ENCODE measurements around the gene BDKRB2.
A peak's percentile ranks its signal among the peaks of the same experiment; 100 is the strongest.

Gene BDKRB2

DNA sequence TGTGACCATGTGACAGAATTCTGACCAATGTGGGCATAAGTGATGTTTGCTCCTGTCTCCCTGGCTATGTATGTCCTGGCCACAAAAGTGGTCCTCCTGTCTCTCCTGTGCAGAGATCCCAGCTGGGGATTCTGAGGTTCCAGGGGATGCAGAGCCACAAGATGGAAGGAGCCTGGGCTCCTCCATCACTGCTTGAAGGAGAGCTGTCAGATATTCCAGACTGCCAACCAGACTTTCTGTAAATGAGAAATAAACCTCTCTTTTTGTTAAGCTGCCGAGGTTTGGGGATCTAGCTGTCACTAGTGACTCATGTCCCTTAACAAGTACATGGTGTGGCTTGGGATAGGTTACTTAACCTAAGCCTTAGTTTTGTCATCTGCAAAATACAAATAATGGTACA lies 73.3 kb downstream of the BDKRB2 start:
- Histone ChIP-seq H3K27ac (ENCODE audit: low read length) (no peak overlapping the region), H3K9me3 (ENCODE audit: control insufficient read depth in 1 of 2, low read length in 2 of 2) (peaks cover 8 to 14% of the 10 kb centered on the region in 2 donors), H3K36me3 (ENCODE audit: control insufficient read depth in 1 of 2, insufficient read depth in 2 of 2, low read length in 2 of 2) (peaks cover 0 to 7% of the 10 kb centered on the region in 2 donors), H3K27me3 (ENCODE audit: low read depth, low read length) (no peaks in the 10 kb centered on the region), H3K4me1 (ENCODE audit: control insufficient read depth in 1 of 2, insufficient read depth in 2 of 2, low read length in 2 of 2) (peaks cover 0 to 10% of the 10 kb centered on the region in 2 donors), H3K4me3 (ENCODE audit: low read depth in 1 of 2, low read length in 2 of 2) (no peak overlapping the region)

DNA sequence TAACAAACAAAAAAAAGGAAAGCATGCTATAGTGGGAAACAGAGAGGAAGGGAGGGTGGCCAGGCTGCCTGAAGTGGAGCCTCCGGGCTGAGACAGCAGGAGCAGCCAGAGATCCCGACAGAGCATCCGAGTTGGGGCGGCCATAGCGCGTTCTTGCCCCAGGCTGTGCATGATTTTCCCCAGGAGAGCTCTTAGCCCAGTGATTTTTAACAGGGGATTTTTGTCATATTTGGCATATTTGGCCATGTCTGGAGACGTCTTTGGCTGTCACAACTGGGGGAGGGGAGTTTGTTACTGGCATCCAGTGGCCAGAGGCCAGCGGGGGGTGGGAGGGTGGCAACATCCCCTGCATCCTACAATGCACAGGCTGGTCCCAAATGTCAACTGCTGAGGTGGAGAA lies 74.9 kb downstream of the BDKRB2 start:
- H3K27me3 ChIP-seq (ENCODE audit: low read depth, low read length): no peaks in the 10 kb centered on the region
- peaks cover 8 to 14% of the 10 kb centered on the region in 2 donors for H3K9me3 ChIP-seq (ENCODE audit: control insufficient read depth in 1 of 2, low read length in 2 of 2)
- no peak overlapping the region for H3K27ac ChIP-seq (ENCODE audit: low read length)
- peaks cover 0 to 10% of the 10 kb centered on the region in 2 donors for H3K4me1 ChIP-seq (ENCODE audit: control insufficient read depth in 1 of 2, insufficient read depth in 2 of 2, low read length in 2 of 2)
- no peak overlapping the region for H3K4me3 ChIP-seq (ENCODE audit: low read depth in 1 of 2, low read length in 2 of 2)
- H3K36me3 ChIP-seq (ENCODE audit: control insufficient read depth in 1 of 2, insufficient read depth in 2 of 2, low read length in 2 of 2): peaks cover 0 to 15% of the 10 kb centered on the region in 2 donors

DNA sequence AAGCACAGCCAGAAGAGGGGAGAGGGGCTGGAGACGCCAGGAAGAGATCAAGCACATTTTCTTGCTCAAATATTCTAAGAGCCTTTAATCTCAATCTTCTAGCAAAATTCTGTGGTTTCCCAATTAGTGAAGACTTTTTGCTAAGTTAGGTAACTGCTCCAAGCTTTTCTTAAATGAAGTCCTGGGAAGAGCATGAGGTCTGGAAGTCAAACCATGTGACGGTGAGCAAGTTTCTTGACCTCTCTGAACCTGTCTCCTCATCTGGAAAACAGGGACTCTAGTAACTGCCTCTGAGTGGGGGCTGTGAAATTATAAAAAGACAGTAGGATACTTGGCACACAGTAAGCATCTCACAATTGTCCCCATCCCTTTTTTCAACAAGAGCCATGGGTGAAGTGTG lies 75.5 kb downstream of the BDKRB2 start:
- no peak overlapping the region for H3K27ac ChIP-seq (ENCODE audit: low read length)
- no peak overlapping the region for H3K4me3 ChIP-seq (ENCODE audit: low read depth in 1 of 2, low read length in 2 of 2)
- peaks cover 0 to 15% of the 10 kb centered on the region in 2 donors for H3K36me3 ChIP-seq (ENCODE audit: control insufficient read depth in 1 of 2, insufficient read depth in 2 of 2, low read length in 2 of 2)
- H3K9me3 ChIP-seq (ENCODE audit: control insufficient read depth in 1 of 2, low read length in 2 of 2): peaks cover 8 to 14% of the 10 kb centered on the region in 2 donors
- H3K4me1 ChIP-seq (ENCODE audit: control insufficient read depth in 1 of 2, insufficient read depth in 2 of 2, low read length in 2 of 2): peaks cover 0 to 9% of the 10 kb centered on the region in 2 donors
- no peaks in the 10 kb centered on the region for H3K27me3 ChIP-seq (ENCODE audit: low read depth, low read length)

DNA sequence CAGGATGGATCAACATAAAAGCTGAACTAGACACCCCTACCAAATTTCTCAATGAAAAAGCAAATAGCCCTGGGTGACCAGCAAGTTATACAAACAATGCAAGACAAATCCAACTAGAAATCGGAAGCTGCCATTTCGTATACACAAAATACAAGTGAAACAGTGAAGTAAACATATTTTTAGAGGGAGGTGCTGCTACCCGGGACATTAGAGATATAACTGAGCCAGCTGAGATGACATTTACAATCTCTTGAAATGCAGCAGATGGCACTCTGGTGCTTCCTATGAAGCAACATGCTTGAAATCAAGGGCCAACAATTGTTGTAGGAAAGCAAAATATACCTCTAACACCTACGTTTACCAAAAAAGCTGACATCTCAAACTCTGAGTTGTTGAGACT lies 76.8 kb downstream of the BDKRB2 start:
- peaks cover 0 to 21% of the 10 kb centered on the region in 2 donors for H3K36me3 ChIP-seq (ENCODE audit: control insufficient read depth in 1 of 2, insufficient read depth in 2 of 2, low read length in 2 of 2)
- no peak overlapping the region for H3K4me3 ChIP-seq (ENCODE audit: low read depth in 1 of 2, low read length in 2 of 2)
- no peaks in the 10 kb centered on the region for H3K4me1 ChIP-seq (ENCODE audit: control insufficient read depth in 1 of 2, insufficient read depth in 2 of 2, low read length in 2 of 2)
- H3K27me3 ChIP-seq (ENCODE audit: low read depth, low read length): no peaks in the 10 kb centered on the region
- H3K27ac ChIP-seq (ENCODE audit: low read length): no peak overlapping the region
- peaks cover 8 to 14% of the 10 kb centered on the region in 2 donors for H3K9me3 ChIP-seq (ENCODE audit: control insufficient read depth in 1 of 2, low read length in 2 of 2)

DNA sequence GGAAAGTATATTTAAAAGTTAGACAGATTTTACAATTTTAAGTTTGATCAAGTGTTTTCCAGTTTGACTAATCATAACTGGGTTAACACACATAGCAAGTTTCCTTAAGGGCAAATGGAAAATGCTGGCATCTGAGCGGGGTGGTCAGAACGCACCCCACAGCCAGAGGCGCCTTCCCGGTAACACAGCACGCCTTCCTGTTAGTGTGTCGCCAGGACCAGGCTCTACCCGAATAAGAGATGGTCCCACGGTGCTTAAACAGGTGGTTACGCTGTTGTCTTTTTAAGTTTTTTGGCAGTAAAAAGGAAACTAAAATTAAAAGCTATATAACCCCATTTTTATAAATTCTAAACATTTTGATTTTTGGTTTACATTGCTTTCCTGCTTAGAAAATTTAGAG lies 79.4 kb downstream of the BDKRB2 start:
- Histone ChIP-seq H3K4me3 (ENCODE audit: low read depth in 1 of 2, low read length in 2 of 2) (no peak overlapping the region), H3K9me3 (ENCODE audit: control insufficient read depth in 1 of 2, low read length in 2 of 2) (no peaks in the 10 kb centered on the region), H3K36me3 (ENCODE audit: control insufficient read depth in 1 of 2, insufficient read depth in 2 of 2, low read length in 2 of 2) (peaks cover 0 to 28% of the 10 kb centered on the region in 2 donors), H3K4me1 (ENCODE audit: control insufficient read depth in 1 of 2, insufficient read depth in 2 of 2, low read length in 2 of 2) (no peaks in the 10 kb centered on the region), H3K27me3 (ENCODE audit: low read depth, low read length) (no peaks in the 10 kb centered on the region), H3K27ac (ENCODE audit: low read length) (no peak overlapping the region)

DNA sequence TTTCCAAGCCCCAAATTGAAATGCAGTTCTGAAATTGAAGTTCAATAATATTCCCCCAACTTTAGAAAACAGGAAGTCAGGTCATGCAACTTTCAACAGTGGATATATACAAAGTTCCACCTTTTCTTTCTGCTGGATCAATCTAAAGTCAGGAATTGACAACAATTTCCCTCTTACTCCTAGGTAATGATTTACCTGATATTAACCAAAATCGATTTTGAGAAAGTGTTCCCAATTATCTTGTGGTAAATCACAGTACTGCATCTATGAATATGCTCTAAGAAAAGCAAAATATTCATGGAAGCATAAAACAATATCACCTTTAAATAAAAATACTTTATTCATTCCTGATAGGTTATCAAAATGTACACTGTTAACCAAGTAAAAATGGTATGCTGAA lies 79.8 kb downstream of the BDKRB2 start:
- Histone ChIP-seq H3K36me3 (ENCODE audit: control insufficient read depth in 1 of 2, insufficient read depth in 2 of 2, low read length in 2 of 2) (peaks cover 4 to 32% of the 10 kb centered on the region in 2 donors), H3K27me3 (ENCODE audit: low read depth, low read length) (no peaks in the 10 kb centered on the region), H3K27ac (ENCODE audit: low read length) (no peak overlapping the region), H3K4me1 (ENCODE audit: control insufficient read depth in 1 of 2, insufficient read depth in 2 of 2, low read length in 2 of 2) (no peaks in the 10 kb centered on the region), H3K9me3 (ENCODE audit: control insufficient read depth in 1 of 2, low read length in 2 of 2) (no peaks in the 10 kb centered on the region), H3K4me3 (ENCODE audit: low read depth in 1 of 2, low read length in 2 of 2) (no peak overlapping the region)

DNA sequence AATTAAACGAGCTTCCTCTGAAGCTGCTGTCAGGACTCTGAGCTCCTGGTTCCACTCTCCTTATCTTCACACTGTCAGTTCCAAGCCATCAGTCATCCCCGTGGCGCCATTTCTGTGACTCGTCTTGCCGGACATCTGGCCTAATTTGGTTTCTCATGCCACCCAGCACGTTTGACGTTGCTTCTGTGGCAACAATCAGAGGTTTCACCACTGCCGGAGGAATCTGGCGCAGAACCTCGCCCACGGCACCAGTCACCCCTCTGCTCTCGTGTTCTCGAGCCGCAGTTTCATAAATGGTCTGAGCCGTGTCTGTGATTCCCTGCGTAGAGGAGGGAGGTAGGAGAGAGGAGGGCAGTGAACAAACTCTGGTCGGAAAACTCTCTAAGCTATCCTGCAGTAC lies 81.0 kb downstream of the BDKRB2 start:
- Histone ChIP-seq H3K27me3 (ENCODE audit: low read depth, low read length) (no peaks in the 10 kb centered on the region), H3K4me1 (ENCODE audit: control insufficient read depth in 1 of 2, insufficient read depth in 2 of 2, low read length in 2 of 2) (no peaks in the 10 kb centered on the region), H3K9me3 (ENCODE audit: control insufficient read depth in 1 of 2, low read length in 2 of 2) (no peaks in the 10 kb centered on the region), H3K4me3 (ENCODE audit: low read depth in 1 of 2, low read length in 2 of 2) (no peak overlapping the region), H3K36me3 (ENCODE audit: control insufficient read depth in 1 of 2, insufficient read depth in 2 of 2, low read length in 2 of 2) (peaks cover 16 to 44% of the 10 kb centered on the region in 2 donors), H3K27ac (ENCODE audit: low read length) (peak overlapping the region; percentile 41)

DNA sequence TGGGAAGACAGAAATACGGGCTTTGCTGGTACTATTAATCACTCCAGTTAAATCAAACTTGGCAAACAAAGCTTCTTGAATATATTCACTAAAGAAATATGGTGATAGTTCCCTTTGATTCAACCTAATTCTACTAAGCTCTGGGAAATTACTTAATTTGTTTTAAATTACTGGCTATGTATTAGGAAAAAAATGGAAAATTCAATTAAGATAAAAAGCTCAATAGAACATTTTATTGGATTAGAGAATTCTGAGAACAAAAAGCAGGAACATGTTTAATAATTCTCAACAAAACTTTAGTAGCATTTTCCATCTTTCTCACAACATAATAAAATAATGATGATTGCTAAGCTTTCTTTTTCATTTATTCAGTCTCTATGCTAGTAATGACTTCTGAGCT lies 81.6 kb downstream of the BDKRB2 start:
- Histone ChIP-seq H3K9me3 (ENCODE audit: control insufficient read depth in 1 of 2, low read length in 2 of 2) (no peaks in the 10 kb centered on the region), H3K4me1 (ENCODE audit: control insufficient read depth in 1 of 2, insufficient read depth in 2 of 2, low read length in 2 of 2) (no peaks in the 10 kb centered on the region), H3K36me3 (ENCODE audit: control insufficient read depth in 1 of 2, insufficient read depth in 2 of 2, low read length in 2 of 2) (peaks cover 18 to 46% of the 10 kb centered on the region in 2 donors), H3K27me3 (ENCODE audit: low read depth, low read length) (no peaks in the 10 kb centered on the region), H3K27ac (ENCODE audit: low read length) (peak overlapping the region; percentile 34), H3K4me3 (ENCODE audit: low read depth in 1 of 2, low read length in 2 of 2) (no peak overlapping the region)

DNA sequence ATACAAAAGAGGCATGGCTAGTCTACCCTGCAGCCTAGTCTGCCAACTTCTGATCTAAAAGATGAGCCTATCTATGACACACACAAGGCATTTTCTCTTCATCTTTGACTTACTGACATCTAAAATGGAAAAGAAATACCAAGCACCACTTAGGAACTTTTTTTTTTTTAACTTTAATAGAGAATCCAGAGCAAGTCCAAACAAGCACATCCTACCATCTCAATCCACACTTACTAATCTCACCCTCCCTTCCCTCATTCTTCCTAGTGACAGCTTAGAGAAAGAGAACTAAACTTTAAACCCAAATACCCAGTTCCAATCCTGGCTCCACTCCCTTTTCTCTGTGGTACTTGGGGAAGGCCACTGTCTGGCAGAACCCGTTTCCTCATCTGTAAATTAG lies 83.2 kb downstream of the BDKRB2 start:
- Histone ChIP-seq H3K4me1 (ENCODE audit: control insufficient read depth in 1 of 2, insufficient read depth in 2 of 2, low read length in 2 of 2) (no peaks in the 10 kb centered on the region), H3K27me3 (ENCODE audit: low read depth, low read length) (no peaks in the 10 kb centered on the region), H3K27ac (ENCODE audit: low read length) (no peak overlapping the region), H3K36me3 (ENCODE audit: control insufficient read depth in 1 of 2, insufficient read depth in 2 of 2, low read length in 2 of 2) (peaks cover 18 to 46% of the 10 kb centered on the region in 2 donors), H3K9me3 (ENCODE audit: control insufficient read depth in 1 of 2, low read length in 2 of 2) (no peaks in the 10 kb centered on the region), H3K4me3 (ENCODE audit: low read depth in 1 of 2, low read length in 2 of 2) (no peak overlapping the region)

Measured in muscle layer of duodenum (tissue), 2 donors.